Measurements from ENCODE around the gene APMAP. TPM values are rescaled to one million over a fixed set of nuclear protein-coding genes. Genes with fewer than 3 reads are reported as not detected.

APMAP gene
- total RNA-seq, 1 experiment from 2014 or later, result 82.7 TPM

DNA sequence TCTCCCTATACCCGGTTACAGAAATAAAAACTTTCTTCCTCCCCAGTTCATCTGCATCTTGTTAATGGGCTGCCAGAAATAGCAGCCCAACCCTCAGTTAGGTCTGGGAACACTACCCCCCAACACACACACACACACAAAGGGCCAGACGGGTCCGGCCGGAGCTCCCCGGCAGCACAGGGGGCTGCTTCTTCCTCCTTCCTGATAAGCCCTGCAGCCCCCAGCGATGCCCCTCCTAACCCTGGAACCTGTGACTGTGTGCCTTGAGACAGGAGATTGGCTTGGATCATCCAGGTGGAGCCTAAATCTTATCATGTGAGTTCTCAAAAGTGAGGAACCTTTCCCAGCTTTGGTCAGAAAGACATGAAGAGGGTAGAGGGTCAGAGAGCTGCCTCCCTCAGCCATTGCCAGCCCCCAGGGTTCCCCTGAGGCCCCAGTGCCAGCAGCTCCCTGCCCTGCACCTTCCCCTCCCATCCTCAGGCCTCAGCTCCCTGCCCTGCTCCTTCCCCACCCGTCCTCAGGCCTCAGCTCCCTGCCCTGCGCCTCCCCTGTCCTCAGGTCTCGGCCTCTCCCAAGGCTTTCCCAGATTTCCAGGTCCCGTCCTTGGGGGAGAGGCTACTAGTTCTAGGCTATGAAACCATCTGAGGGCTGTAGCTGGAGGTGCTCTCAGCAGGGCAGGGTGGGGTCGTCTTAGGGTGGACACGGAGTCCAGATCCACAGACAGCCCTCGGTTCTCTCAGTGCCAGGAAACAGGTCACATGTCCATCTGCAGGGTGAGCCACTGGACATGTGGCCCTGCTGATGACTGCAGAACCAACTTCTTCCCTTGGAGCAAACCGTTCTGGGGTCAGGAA lies 77.9 kb downstream of the APMAP start:
- no peak for ATAC-seq
- RAD21 ChIA-PET (ENCODE audit: low non-redundant PET in 1 of 2, low total read pairs in 2 of 2, uncharacterized antibody in 2 of 2, unreplicated experiment in 2 of 2), result no interaction called here
- no TSS peak for BruUV-seq (replicated peaks)
- intact Hi-C loops (cut with micrococcal nuclease), result loop anchor here (10.0 kb wide), 1 partner anchor 380 kb away; no protein-coding TSS in a partner anchor
- H3K9me3 ChIP-seq (ENCODE audit: control insufficient read depth in 1 of 2, insufficient read depth in 1 of 2, low read depth in 1 of 2, low read length in 2 of 2), result no peaks in the 10 kb centered on the region
- no peaks in the 10 kb centered on the region for H3K4me1 ChIP-seq (ENCODE audit: control insufficient read depth in 1 of 2, insufficient read depth in 2 of 2, low read length in 2 of 2)
- H2AFZ ChIP-seq (ENCODE audit: low read depth, low read length, poor library complexity, severe bottlenecking), result no peak overlapping the region
- TF ChIP-seq ZFX (IDR thresholded peaks at IDR 0.05) (no peak), ZNF274 (IDR thresholded peaks at IDR 0.05; ENCODE audit: low read depth, low read length) (no peak), EZH2phosphoT487 (IDR thresholded peaks at IDR 0.05; ENCODE audit: borderline replicate concordance) (no peak), YY1 (IDR thresholded peaks at IDR 0.05; ENCODE audit: extremely low read depth, insufficient replicate concordance, low read depth, low read length) (no peak), RAD21 (IDR thresholded peaks at IDR 0.05; ENCODE audit: low read depth) (no peak), JUND (IDR thresholded peaks at IDR 0.05) (no peak)
- TF ChIP-seq, protein P1, sequence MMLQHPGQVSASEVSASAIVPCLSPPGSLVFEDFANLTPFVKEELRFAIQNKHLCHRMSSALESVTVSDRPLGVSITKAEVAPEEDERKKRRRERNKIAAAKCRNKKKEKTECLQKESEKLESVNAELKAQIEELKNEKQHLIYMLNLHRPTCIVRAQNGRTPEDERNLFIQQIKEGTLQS (IDR thresholded peaks at IDR 0.05), result no peak
- TF ChIP-seq, protein P2, sequence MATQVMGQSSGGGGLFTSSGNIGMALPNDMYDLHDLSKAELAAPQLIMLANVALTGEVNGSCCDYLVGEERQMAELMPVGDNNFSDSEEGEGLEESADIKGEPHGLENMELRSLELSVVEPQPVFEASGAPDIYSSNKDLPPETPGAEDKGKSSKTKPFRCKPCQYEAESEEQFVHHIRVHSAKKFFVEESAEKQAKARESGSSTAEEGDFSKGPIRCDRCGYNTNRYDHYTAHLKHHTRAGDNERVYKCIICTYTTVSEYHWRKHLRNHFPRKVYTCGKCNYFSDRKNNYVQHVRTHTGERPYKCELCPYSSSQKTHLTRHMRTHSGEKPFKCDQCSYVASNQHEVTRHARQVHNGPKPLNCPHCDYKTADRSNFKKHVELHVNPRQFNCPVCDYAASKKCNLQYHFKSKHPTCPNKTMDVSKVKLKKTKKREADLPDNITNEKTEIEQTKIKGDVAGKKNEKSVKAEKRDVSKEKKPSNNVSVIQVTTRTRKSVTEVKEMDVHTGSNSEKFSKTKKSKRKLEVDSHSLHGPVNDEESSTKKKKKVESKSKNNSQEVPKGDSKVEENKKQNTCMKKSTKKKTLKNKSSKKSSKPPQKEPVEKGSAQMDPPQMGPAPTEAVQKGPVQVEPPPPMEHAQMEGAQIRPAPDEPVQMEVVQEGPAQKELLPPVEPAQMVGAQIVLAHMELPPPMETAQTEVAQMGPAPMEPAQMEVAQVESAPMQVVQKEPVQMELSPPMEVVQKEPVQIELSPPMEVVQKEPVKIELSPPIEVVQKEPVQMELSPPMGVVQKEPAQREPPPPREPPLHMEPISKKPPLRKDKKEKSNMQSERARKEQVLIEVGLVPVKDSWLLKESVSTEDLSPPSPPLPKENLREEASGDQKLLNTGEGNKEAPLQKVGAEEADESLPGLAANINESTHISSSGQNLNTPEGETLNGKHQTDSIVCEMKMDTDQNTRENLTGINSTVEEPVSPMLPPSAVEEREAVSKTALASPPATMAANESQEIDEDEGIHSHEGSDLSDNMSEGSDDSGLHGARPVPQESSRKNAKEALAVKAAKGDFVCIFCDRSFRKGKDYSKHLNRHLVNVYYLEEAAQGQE (IDR thresholded peaks at IDR 0.05; ENCODE audit: low read depth), result no peak
- TF ChIP-seq, protein P3, sequence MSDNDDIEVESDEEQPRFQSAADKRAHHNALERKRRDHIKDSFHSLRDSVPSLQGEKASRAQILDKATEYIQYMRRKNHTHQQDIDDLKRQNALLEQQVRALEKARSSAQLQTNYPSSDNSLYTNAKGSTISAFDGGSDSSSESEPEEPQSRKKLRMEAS (IDR thresholded peaks at IDR 0.05), result no peak
- H3K4me3 ChIP-seq (replicated peaks in 1 of 2; ENCODE audit: low read depth in 1 of 2, low read length in 2 of 2), result no peak overlapping the region
- H3K9ac ChIP-seq (ENCODE audit: low read length), result no peak overlapping the region
- H3K4me2 ChIP-seq (ENCODE audit: low read length), result no peak overlapping the region
- no peaks in the 10 kb centered on the region for H3K79me2 ChIP-seq (ENCODE audit: insufficient read depth, low read length)
- CTCF ChIA-PET, result no interaction called here
- POLR2A ChIA-PET, result no interaction called here
- no peak overlapping the region for H3K27ac ChIP-seq (ENCODE audit: low read depth, low read length)
- H3K27me3 ChIP-seq (ENCODE audit: insufficient read depth, low read length), result peaks cover 23% of the 10 kb centered on the region; the same call in 1 of the 2 replicates
- no peaks in the 10 kb centered on the region for H3K36me3 ChIP-seq (ENCODE audit: control insufficient read depth in 1 of 2, insufficient read depth in 2 of 2, low read length in 2 of 2)
- DNase-seq (ENCODE audit: low read depth, low spot score), result no peak
- no peaks in the 10 kb centered on the region for H4K20me1 ChIP-seq (ENCODE audit: insufficient read depth)
- no peaks in the 10 kb centered on the region for H3K9me2 ChIP-seq (ENCODE audit: insufficient read depth)
